Mesendoderm (in vitro differentiated cells): ENCODE results near the gene PRX.
A peak's percentile ranks its signal among the peaks of the same experiment; 100 is the strongest.

ENCODE experiments used
- DNase-seq: peaks from one replicate; pipeline ENCODE4 v3.0.0; 2013
- H2AK5ac ChIP-seq: 2 replicates; pipeline ENCODE4 v1.6.1; 2013; ENCODE audit warnings: low read length, inconsistent platforms
- H2BK120ac ChIP-seq: 2 replicates; pipeline ENCODE4 v1.6.1; 2013; ENCODE audit warnings: low read depth, mild to moderate bottlenecking, low read length, moderate library complexity, mixed read lengths
- H2BK15ac ChIP-seq: replicated peaks from 2 replicates; pipeline ENCODE4 v1.6.1; 2013; ENCODE audit warnings: low read depth, mild to moderate bottlenecking, moderate library complexity
- H2BK5ac ChIP-seq: 2 replicates; pipeline ENCODE4 v1.6.1; 2013; ENCODE audit warnings: low read length, inconsistent platforms
- H3K18ac ChIP-seq: 2 replicates; pipeline ENCODE4 v1.6.1; 2013; ENCODE audit warnings: mild to moderate bottlenecking, low read length, mixed read lengths
- H3K23ac ChIP-seq: one replicate; pipeline ENCODE4 v1.6.1; 2013; ENCODE audit warnings: low read length
- H3K27ac ChIP-seq: 2 replicates; pipeline ENCODE4 v1.5.1; 2013; ENCODE audit warnings: low read depth, mild to moderate bottlenecking, inconsistent platforms, low read length, moderate library complexity
- H3K27me3 ChIP-seq: 2 replicates; pipeline ENCODE4 v1.6.1; 2013; ENCODE audit warnings: low read length, control low read depth, mild to moderate bottlenecking, inconsistent platforms; ENCODE audit not compliant: insufficient read depth, poor library complexity
- H3K36me3 ChIP-seq: 2 replicates; pipeline ENCODE4 v1.6.1; 2013; ENCODE audit warnings: low read length, inconsistent platforms; ENCODE audit not compliant: control insufficient read depth, insufficient read depth
- H3K4ac ChIP-seq: one replicate; pipeline ENCODE4 v1.6.1; 2013; ENCODE audit warnings: low read depth, mild to moderate bottlenecking, low read length, moderate library complexity
- H3K4me1 ChIP-seq: 2 replicates; pipeline ENCODE4 v1.6.1; 2013; ENCODE audit warnings: low read depth, low read length, inconsistent platforms; ENCODE audit not compliant: control insufficient read depth
- H3K4me2 ChIP-seq: 2 replicates; pipeline ENCODE4 v1.6.1; 2013; ENCODE audit warnings: low read length
- H3K4me3 ChIP-seq: 2 replicates; pipeline ENCODE4 v1.5.1; 2013; ENCODE audit warnings: mild to moderate bottlenecking, low read length
- H3K56ac ChIP-seq: one replicate; pipeline ENCODE4 v1.6.1; 2013; ENCODE audit warnings: low read length
- H3K79me1 ChIP-seq: 2 replicates; pipeline ENCODE4 v1.6.1; 2013; ENCODE audit warnings: low read length, inconsistent platforms
- H3K79me2 ChIP-seq: 2 replicates; pipeline ENCODE4 v1.6.1; 2013; ENCODE audit warnings: mild to moderate bottlenecking, low read length; ENCODE audit not compliant: control insufficient read depth, insufficient read depth
- H3K9ac ChIP-seq: 2 replicates; pipeline ENCODE4 v1.6.1; 2013; ENCODE audit warnings: low read length, inconsistent platforms
- H4K5ac ChIP-seq: one replicate; pipeline ENCODE4 v1.6.1; 2013; ENCODE audit warnings: low read length
- H4K8ac ChIP-seq: one replicate; pipeline ENCODE4 v1.6.1; 2013; ENCODE audit warnings: low read depth, mild to moderate bottlenecking, control low read depth, low read length, moderate library complexity
- WGBS: extraction: QIAGEN DNeasy Blood & Tissue Kit; methylation state at CpG from one replicate; pipeline ENCODE4 v1.1.7; 2013; ENCODE audit warnings: low lambda C conversion rate, missing lambda C conversion rate; ENCODE audit not compliant: insufficient coverage; ENCODE audit errors: extremely low coverage; 5-methylcytosine and 5-hydroxymethylcytosine counted together

Gene PRX

DNA sequence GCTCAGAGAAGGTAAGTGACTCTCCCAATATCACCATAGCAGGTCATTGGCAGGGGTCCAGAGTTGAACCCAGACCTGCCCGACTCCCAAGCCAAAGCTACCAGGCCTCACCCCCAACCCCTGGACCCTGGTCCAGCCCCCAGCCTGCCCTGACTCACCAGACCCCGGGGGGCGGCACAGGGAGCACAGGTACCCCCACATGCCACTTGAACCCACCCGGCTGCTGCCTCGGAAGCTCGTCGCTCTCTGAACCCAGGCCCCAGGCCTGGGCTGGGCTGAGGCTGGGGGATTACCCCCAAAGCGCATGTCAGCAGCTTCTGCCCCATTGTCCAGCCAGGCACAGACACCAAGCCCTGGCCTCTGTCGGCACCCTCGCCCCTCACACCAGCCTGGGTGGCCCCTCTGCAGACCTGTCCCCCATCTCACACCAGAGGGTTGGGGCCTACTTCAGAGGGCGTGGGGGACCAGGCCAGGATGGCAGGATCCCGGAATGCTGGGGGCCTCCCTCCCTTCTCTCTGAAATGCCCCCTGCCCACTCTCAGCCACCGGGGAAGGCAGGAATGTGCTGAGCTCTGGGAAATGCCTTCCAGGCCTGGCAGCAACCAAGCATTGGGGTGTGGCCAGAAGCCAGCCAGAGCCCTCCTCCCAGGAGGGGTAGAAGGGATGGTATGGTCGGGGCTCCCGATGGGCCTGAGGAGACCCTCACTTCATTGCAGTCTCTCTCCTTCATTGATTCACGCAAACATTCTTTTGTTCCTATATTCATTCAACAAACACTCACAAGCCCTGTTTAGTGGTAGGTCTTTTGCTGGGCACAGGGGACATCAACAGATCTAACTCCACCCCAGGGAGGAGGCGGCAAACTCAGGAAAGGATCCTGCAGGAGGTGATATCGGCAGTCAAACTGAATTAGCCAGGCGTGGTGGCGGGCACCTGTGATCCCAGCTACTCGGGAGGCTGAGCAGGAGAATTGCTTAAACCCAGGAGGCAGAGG, 1.7 kb upstream of the PRX start:
- Histone ChIP-seq H3K4ac (no peak overlapping the region), H3K56ac (no peak overlapping the region), H3K79me2 (no peaks in the 10 kb centered on the region), H3K27ac (no peak overlapping the region), H2BK120ac (no peak overlapping the region), H3K4me1 (no peaks in the 10 kb centered on the region), H3K23ac (no peak overlapping the region), H3K79me1 (no peaks in the 10 kb centered on the region), H3K18ac (no peak overlapping the region), H3K9ac (no peak overlapping the region), H2BK5ac (no peak overlapping the region), H3K27me3 (no peaks in the 10 kb centered on the region), H3K36me3 (no peaks in the 10 kb centered on the region), H2BK15ac (no peak overlapping the region), H4K5ac (no peak overlapping the region), H2AK5ac (no peak overlapping the region), H3K4me2 (no peak overlapping the region), H3K4me3 (no peak overlapping the region), H4K8ac (no peak overlapping the region)
- no CpG with 5 or more reads among the region's 21 CpGs for WGBS
- DNase-seq = no peak

DNA sequence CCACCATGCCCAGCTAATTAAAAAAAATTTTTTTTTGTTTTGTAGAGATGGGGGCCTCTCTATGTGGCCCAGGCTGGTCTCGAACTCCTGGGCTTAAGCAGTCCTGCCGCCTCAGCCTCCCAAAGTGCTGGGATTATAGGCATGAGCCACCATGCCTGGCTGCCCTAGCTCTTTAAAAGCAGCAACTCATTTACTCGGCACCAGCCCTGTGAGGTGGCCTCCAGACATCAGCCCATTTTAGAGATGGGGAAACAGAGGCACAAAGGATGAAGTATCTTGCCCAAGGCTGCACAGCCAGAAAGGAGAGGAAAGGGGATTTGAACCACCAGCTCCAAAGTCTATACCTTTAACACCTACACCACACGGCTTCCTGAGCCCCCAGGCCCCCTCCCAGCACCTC, 312 bp downstream of the PRX start:
- no peak overlapping the region for H4K8ac ChIP-seq
- no peaks in the 10 kb centered on the region for H3K36me3 ChIP-seq
- H4K5ac ChIP-seq = no peak overlapping the region
- no peaks in the 10 kb centered on the region for H3K79me2 ChIP-seq
- H2BK120ac ChIP-seq = no peak overlapping the region
- H3K18ac ChIP-seq = no peak overlapping the region
- no peaks in the 10 kb centered on the region for H3K79me1 ChIP-seq
- H2BK15ac ChIP-seq = no peak overlapping the region
- H3K27ac ChIP-seq = no peak overlapping the region
- no peak for DNase-seq
- H3K27me3 ChIP-seq = no peaks in the 10 kb centered on the region
- no peak overlapping the region for H3K4me3 ChIP-seq
- peak overlapping the region; percentile 12 for H3K9ac ChIP-seq
- no peak overlapping the region for H2AK5ac ChIP-seq
- H3K23ac ChIP-seq = no peak overlapping the region
- H3K4ac ChIP-seq = no peak overlapping the region
- no peak overlapping the region for H2BK5ac ChIP-seq
- peak overlapping the region; percentile 43 for H3K56ac ChIP-seq
- WGBS = no CpG with 5 or more reads among the region's 4 CpGs
- H3K4me1 ChIP-seq = no peaks in the 10 kb centered on the region
- H3K4me2 ChIP-seq = no peak overlapping the region

GRCh38 chr19:40411958-40412499, 1.1 kb downstream of the PRX start:
- H3K27ac ChIP-seq = no peak overlapping the region
- no peaks in the 10 kb centered on the region for H3K79me1 ChIP-seq
- no peaks in the 10 kb centered on the region for H3K79me2 ChIP-seq
- H3K4me2 ChIP-seq = no peak overlapping the region
- no peak overlapping the region for H3K18ac ChIP-seq
- H3K4me1 ChIP-seq = no peaks in the 10 kb centered on the region
- H3K4me3 ChIP-seq = no peak overlapping the region
- no peak overlapping the region for H2AK5ac ChIP-seq
- H3K4ac ChIP-seq = no peak overlapping the region
- no peak for DNase-seq
- H3K23ac ChIP-seq = no peak overlapping the region
- no peaks in the 10 kb centered on the region for H3K27me3 ChIP-seq
- H4K8ac ChIP-seq = no peak overlapping the region
- H2BK15ac ChIP-seq = no peak overlapping the region
- WGBS = no CpG with 5 or more reads among the region's 8 CpGs
- H3K56ac ChIP-seq = no peak overlapping the region
- H2BK120ac ChIP-seq = no peak overlapping the region
- H2BK5ac ChIP-seq = no peak overlapping the region
- no peaks in the 10 kb centered on the region for H3K36me3 ChIP-seq
- no peak overlapping the region for H3K9ac ChIP-seq
- H4K5ac ChIP-seq = no peak overlapping the region

- Histone ChIP-seq H3K27me3 (no peaks in the 10 kb centered on the region), H3K4me3 (no peak overlapping the region), H3K4me1 (no peaks in the 10 kb centered on the region), H2BK120ac (no peak overlapping the region), H3K18ac (no peak overlapping the region), H2BK15ac (no peak overlapping the region), H3K4ac (no peak overlapping the region), H3K79me1 (no peaks in the 10 kb centered on the region), H2AK5ac (no peak overlapping the region), H3K27ac (no peak overlapping the region), H3K36me3 (no peaks in the 10 kb centered on the region), H4K8ac (no peak overlapping the region), H3K23ac (no peak overlapping the region), H3K9ac (no peak overlapping the region), H3K4me2 (no peak overlapping the region), H3K56ac (peak overlapping the region; percentile 25), H4K5ac (no peak overlapping the region), H2BK5ac (no peak overlapping the region), H3K79me2 (no peaks in the 10 kb centered on the region)
- DNase-seq = no peak
- no CpG with 5 or more reads among the region's 16 CpGs for WGBS
Measured at GRCh38 chr19:40411125-40411842, 1.9 kb downstream of the PRX start.

GRCh38 chr19:40410030-40410389, 3.2 kb downstream of the PRX start:
- Histone ChIP-seq H3K4me3 (no peak overlapping the region), H4K5ac (no peak overlapping the region), H3K23ac (no peak overlapping the region), H3K56ac (peak overlapping the region; percentile 42), H3K18ac (no peak overlapping the region), H2BK120ac (no peak overlapping the region), H2BK5ac (no peak overlapping the region), H3K9ac (no peak overlapping the region), H3K79me2 (no peaks in the 10 kb centered on the region), H3K27me3 (no peaks in the 10 kb centered on the region), H3K36me3 (no peaks in the 10 kb centered on the region), H2AK5ac (no peak overlapping the region), H3K4ac (no peak overlapping the region), H2BK15ac (no peak overlapping the region), H3K79me1 (no peaks in the 10 kb centered on the region), H3K4me2 (no peak overlapping the region), H3K4me1 (no peaks in the 10 kb centered on the region), H3K27ac (no peak overlapping the region), H4K8ac (no peak overlapping the region)
- WGBS = no CpG with 5 or more reads among the region's 9 CpGs
- no peak for DNase-seq
